Activated naive CD8-positive, alpha-beta T cell treated with anti-CD3 and anti-CD28 coated beads, Interleukin-2, amount 10 ng/mL, durations not matched to agents 7 days and 5 days (primary cell): ENCODE data around the gene HSPG2. TPM values are rescaled to one million over a fixed set of nuclear protein-coding genes. Genes with fewer than 3 reads are reported as not detected.
"Not testable (repeated sequence)": the region's sequence is repeated elsewhere in the genome, so short reads cannot be mapped to it uniquely, and the experiment has no call there.

ENCODE experiments used
- ATAC-seq: fragments of 150-1000 bp; cut with Tn5 transposase; one replicate; pipeline ENCODE4 v1.10.0; 2021; ENCODE audit warnings: low read depth, moderate library complexity
- POLR2A ChIA-PET: fragments of 350-600 bp; sonication (Branson Sonifier 250); formaldehyde crosslinking; loops from one replicate; lab custom pipeline; 2021; ENCODE audit warnings: antibody characterized with exemption; lab: Charles Lee
- DNase-seq: peaks from one replicate; pipeline ENCODE4 v3.0.0; 2021
- H3K27ac Mint-ChIP-seq: one replicate; pipeline ENCODE4 v1.8.0; 2022; ENCODE audit warnings: mild to moderate bottlenecking, mixed read lengths
- H3K27me3 Mint-ChIP-seq: one replicate; pipeline ENCODE4 v1.8.0; 2022; ENCODE audit warnings: mild to moderate bottlenecking, moderate library complexity, mixed read lengths
- H3K36me3 Mint-ChIP-seq: one replicate; pipeline ENCODE4 v1.8.0; 2021; ENCODE audit warnings: mild to moderate bottlenecking, mixed read lengths
- H3K4me1 Mint-ChIP-seq: one replicate; pipeline ENCODE4 v1.8.0; 2021; ENCODE audit warnings: mixed read lengths
- H3K4me3 Mint-ChIP-seq: one replicate; pipeline ENCODE4 v1.8.0; 2022; ENCODE audit warnings: mild to moderate bottlenecking, moderate library complexity, mixed read lengths
- H3K9me3 Mint-ChIP-seq: one replicate; pipeline ENCODE4 v1.8.0; 2021; ENCODE audit warnings: mixed read lengths
- total RNA-seq, 2 experiments: library from RNA; stranded (reverse); gene quantifications; one replicate each; pipeline ENCODE4 v1.2.3, GENCODE V29; 2021

Gene HSPG2
- total RNA-seq, 2 experiments from 2014 or later = 6.7 to 9.5 TPM

DNA sequence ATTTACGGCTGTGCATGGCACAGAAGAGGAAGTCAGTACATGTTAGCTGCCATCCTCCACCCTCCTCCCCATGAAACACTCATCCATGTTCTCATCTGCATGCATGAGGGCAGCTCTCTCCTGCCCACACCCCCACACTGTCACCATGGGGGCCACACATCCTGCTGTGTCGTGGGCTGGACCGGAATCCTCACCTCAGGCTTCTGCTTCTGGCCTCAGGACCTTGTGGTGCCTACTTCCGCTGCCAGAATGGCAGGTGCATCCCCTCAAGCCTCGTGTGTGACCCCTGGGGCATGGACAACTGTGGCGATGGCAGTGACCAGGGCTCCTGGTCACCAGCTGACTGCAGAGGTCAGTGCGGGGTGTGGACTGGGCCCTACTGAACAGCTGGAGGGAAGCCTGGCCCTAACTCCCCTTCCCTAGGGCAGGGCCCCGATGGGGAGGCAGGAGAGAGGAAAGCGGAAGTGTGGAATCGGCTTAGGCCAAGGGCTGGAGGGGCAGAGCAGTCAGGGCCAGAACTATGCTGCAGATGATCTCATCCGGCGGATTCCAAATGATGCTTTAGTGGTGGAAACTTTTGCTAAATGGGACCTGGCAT lies 121.3 kb downstream of the HSPG2 start:
- Mint-ChIP-seq H3K36me3 (no peaks in the 10 kb centered on the region), H3K27me3 (peaks cover 19% of the 10 kb centered on the region), H3K4me1 (peaks cover 13% of the 10 kb centered on the region), H3K27ac (no peak overlapping the region), H3K4me3 (no peak overlapping the region), H3K9me3 (no peaks in the 10 kb centered on the region)
- ATAC-seq = no peak
- DNase-seq = no peak
- POLR2A ChIA-PET = no interaction called here

DNA sequence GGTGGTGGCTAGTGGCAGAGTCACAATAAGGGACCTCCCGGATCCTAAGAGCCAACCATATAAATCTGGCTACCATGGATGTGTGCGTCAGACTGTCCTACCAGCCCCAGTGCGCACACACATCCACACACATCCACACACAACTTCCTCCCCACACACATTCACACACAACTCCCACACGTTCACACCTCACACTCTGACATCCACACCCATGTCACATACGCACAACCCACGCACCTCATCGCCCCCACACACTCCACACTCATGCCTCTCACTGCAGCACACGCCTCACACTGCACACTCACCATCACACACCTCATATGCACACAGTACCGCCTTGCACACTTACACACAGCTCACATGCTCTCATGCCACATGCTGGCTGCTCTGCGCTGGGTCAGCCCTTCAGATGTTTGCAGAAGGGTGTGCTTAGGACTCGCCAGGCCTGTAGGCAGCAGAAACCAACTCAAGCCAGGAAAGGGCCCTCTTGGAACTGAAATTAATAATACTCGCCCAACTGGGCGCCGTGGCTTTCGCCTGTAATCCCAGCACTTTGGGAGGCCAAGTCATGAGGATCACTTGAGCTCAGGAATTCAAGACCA lies 122.0 kb downstream of the HSPG2 start:
- H3K9me3 Mint-ChIP-seq = no peaks in the 10 kb centered on the region
- peak overlapping the region; percentile 62 for H3K4me3 Mint-ChIP-seq
- H3K36me3 Mint-ChIP-seq = no peaks in the 10 kb centered on the region
- H3K27ac Mint-ChIP-seq = no peak overlapping the region
- peaks cover 13% of the 10 kb centered on the region for H3K4me1 Mint-ChIP-seq
- no peak for DNase-seq
- ATAC-seq = no peak
- H3K27me3 Mint-ChIP-seq = peaks cover 19% of the 10 kb centered on the region
- POLR2A ChIA-PET = no interaction called here

DNA sequence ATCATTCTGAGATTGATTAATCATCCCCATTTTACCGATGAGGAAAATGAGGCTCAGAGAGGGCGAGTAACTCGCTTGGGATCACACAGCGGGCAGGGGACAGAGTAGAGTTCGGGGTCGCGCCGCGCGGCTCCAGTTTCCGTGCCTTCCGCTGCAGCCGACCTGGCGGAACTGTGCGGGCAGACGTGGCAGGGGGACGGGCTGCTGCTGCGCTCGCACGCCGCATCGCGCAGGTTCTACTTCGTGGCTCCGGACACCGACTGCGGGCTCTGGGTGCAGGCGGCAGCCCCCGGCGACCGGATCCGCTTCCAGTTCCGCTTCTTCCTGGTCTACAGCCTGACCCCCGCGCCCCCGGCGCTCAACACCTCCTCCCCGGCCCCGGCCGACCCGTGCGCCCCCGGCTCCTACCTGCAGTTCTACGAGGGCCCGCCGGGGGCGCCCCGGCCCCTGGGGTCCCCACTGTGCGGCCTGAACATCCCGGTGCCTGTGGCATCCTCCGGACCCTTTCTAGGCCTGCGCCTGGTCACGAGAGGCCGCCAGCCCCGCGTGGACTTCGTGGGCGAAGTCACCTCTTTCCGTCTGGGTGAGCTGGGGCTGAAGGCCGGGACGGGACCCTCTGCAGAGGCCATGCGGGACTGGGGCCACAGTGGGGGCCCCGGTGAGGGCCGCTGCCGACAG lies 122.7 kb downstream of the HSPG2 start:
- peaks cover 19% of the 10 kb centered on the region for H3K27me3 Mint-ChIP-seq
- peak overlapping the region; percentile 66 for H3K4me3 Mint-ChIP-seq
- DNase-seq (peak; percentile 55), ATAC-seq (peak; percentile 57)
- no peak overlapping the region for H3K27ac Mint-ChIP-seq
- no peaks in the 10 kb centered on the region for H3K9me3 Mint-ChIP-seq
- POLR2A ChIA-PET = no interaction called here
- H3K4me1 Mint-ChIP-seq = peaks cover 13% of the 10 kb centered on the region
- H3K36me3 Mint-ChIP-seq = no peaks in the 10 kb centered on the region

DNA sequence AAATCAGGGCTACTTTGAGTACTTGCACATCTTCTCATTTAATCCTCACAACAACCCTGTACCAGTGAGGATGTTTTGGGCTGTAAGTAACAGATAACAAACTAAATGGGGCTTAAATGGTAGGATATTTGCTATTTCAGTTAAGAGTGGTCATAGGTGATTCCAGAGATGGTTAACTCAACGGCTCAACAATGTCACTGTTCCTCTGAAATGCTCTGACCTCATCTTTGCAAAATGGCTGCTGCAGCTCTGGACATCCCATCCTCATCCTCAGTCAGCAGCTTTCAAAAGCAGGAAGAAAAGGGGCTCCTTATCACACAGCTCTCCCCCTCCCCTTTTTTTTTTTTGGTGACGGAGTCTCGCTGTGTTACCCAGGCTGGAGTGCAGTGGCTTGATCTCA lies 123.6 kb downstream of the HSPG2 start:
- POLR2A ChIA-PET = no interaction called here
- no peak overlapping the region for H3K27ac Mint-ChIP-seq

DNA sequence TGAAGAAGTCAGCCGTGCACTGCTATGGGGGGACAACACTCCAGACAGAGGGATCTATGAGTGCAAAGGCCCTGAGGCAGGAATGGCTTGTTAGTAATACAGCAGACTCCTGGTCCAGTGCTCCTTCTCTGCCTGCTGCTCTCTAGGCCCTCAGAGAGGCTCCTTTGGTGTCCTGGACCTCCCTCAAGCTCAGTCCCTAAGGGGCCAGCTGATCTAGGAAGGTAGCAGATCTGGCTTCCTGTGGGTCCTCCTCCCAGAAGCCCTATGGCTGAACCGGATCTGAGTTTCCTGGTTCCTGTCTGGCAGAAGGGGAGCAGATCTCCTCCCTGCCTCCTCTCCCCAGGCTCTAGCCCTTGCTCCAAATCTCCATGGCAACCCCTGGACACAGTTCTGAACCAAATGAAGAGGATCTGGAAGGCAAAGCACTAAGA lies 125.2 kb downstream of the HSPG2 start, which contains the start of gene LDLRAD2:
LDLRAD2 (plus strand) TSS at position 391 of the 431 bp plus-strand sequence. CDS start 187 bp downstream, outside the sequence.
- no peak within 1 kb of the TSS for H3K4me3 Mint-ChIP-seq
- no peaks in the 10 kb centered on the region for H3K36me3 Mint-ChIP-seq
- H3K9me3 Mint-ChIP-seq = no peaks in the 10 kb centered on the region

More for the DNA sequence above, 123.6 kb downstream of the HSPG2 start:
- Mint-ChIP-seq H3K4me3 (no peak overlapping the region), H3K9me3 (no peaks in the 10 kb centered on the region), H3K27me3 (peaks cover 19% of the 10 kb centered on the region), H3K36me3 (no peaks in the 10 kb centered on the region), H3K4me1 (peaks cover 12% of the 10 kb centered on the region)
- ATAC-seq (no peak), DNase-seq (no peak)

DNA sequence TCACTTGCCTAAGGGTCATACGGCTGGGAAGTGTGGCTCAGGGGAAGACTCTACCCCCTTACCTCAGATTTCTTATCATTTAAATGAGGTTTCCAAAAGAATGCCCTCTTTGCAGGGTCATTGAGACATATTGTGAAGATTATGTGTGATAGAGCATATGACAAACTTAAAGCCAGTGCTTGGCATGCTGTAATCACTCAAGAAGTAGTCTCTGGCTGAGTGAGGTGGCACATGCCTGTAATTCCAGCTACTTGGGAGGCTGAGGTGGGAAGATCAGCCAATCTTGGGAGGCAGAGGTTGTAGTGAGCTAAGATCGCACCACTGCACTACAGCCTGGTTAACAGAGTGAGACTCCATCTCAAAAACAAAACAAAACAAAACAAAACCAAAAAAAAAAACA lies 132.6 kb downstream of the HSPG2 start:
- Mint-ChIP-seq H3K27me3 (peaks cover 10% of the 10 kb centered on the region), H3K36me3 (no peaks in the 10 kb centered on the region), H3K4me1 (no peaks in the 10 kb centered on the region), H3K27ac (no peak overlapping the region), H3K4me3 (no peak overlapping the region), H3K9me3 (no peaks in the 10 kb centered on the region)
- no peak for ATAC-seq
- POLR2A ChIA-PET = no interaction called here
- DNase-seq = no peak

More for the DNA sequence above, 125.2 kb downstream of the HSPG2 start, which contains the start of gene LDLRAD2:
- ATAC-seq = no peak
- Mint-ChIP-seq H3K27me3 (peaks cover 20% of the 10 kb centered on the region), H3K27ac (no peak within 1 kb of the TSS), H3K4me1 (peaks cover 9% of the 10 kb centered on the region)
- no peak for DNase-seq
- POLR2A ChIA-PET = no interaction called here

DNA sequence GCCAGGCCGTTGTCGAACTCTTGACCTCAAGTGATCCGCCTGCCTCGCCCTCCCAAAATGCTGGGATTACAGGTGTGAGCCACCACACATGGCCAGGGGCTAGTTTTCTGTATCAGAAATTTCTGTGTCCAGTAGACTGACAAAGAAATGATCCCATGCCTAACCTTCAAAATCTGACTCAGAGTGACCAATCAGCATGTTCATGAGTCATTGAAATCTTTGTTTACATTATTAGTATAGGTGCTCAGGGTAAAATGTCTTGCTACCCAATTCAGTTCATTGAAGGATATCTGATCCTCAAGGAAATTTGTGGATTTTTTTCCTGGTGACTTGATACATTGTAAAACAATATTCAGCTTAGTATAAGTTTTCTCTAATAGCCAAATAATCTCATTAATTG lies 136.0 kb downstream of the HSPG2 start:
- ATAC-seq (no peak), DNase-seq (no peak)
- POLR2A ChIA-PET = no interaction called here
- Mint-ChIP-seq H3K9me3 (no peaks in the 10 kb centered on the region), H3K4me3 (no peak overlapping the region), H3K4me1 (peaks cover 1% of the 10 kb centered on the region), H3K36me3 (no peaks in the 10 kb centered on the region), H3K27me3 (peaks cover 4% of the 10 kb centered on the region), H3K27ac (no peak overlapping the region)

DNA sequence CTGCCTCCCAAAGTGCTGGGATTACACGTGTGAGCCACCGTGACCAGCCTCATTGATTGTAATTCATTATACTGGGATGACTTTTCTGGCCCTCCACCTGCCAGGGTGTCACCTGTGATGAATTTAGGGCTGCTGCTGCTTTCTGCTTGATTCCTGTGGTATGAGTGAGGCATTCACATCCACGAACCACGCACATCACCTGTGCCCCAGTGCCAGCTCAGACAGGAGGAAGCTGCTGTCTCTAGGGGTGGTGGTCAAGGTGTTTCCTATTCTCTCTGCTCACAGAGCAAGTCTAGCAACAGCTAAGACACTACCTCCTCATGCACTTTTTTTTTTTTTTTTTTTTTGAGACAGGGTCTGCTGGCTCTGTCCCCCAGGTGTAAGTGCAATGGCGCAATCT lies 137.4 kb downstream of the HSPG2 start:
- Mint-ChIP-seq H3K27ac (no peak overlapping the region), H3K4me3 (no peak overlapping the region), H3K27me3 (peaks cover 4% of the 10 kb centered on the region), H3K36me3 (peaks cover 4% of the 10 kb centered on the region), H3K9me3 (peaks cover 5% of the 10 kb centered on the region), H3K4me1 (peaks cover 1% of the 10 kb centered on the region)
- DNase-seq (no peak), ATAC-seq (no peak)
- POLR2A ChIA-PET = interaction anchor here (0.6 to 0.7 kb wide), 2 partner anchors 123 to 209 kb away, joined by 3 to 4 read pairs; no protein-coding TSS in a partner anchor

DNA sequence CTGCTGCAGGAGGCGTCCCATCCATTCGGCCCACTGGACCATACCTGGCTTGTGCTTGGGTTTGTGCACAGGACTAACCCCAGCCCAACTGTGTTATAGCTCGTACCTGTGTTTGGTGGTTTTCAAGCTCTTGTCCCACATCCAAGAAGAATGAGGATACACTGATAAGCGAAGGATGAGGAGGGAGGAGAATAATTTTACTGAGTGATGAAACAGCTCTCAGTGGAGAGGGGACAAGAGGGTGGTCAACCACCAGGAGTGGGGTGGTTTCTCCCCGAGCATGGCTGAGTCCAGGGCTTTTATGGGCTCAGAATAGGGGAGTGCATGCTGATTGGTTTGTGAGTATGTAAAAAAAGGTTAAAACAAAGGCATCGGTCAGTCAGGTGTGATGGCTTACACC lies 142.0 kb downstream of the HSPG2 start:
- peaks cover 8% of the 10 kb centered on the region for H3K9me3 Mint-ChIP-seq
- no peak overlapping the region for H3K27ac Mint-ChIP-seq
- DNase-seq (no peak), ATAC-seq (no peak)
- POLR2A ChIA-PET = no interaction called here
- peaks cover 5% of the 10 kb centered on the region for H3K36me3 Mint-ChIP-seq
- H3K4me3 Mint-ChIP-seq = no peak overlapping the region
- H3K27me3 Mint-ChIP-seq = no peaks in the 10 kb centered on the region
- peaks cover 9% of the 10 kb centered on the region for H3K4me1 Mint-ChIP-seq

DNA sequence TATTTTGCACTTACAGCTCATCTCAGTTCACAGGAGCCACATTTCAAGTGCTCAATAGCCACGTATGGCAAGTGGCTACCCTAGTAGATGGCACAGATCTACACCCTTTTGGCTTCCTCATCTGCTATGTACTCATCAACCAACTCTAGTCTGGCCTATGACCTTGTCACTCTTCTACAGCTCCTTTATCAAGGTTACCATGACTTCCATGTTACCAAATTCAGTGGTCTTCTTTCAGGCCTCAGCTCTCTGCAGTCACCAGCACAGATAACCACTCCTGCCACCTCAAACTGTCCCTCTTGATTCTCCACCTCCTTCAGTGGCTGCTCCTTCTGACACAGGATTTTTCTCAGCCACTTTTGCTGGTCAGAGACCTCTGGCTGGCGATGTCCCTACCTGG lies 142.5 kb downstream of the HSPG2 start:
- Mint-ChIP-seq H3K4me3 (no peak overlapping the region), H3K36me3 (peaks cover 5% of the 10 kb centered on the region), H3K27me3 (peaks cover 2% of the 10 kb centered on the region), H3K4me1 (peaks cover 11% of the 10 kb centered on the region), H3K9me3 (peaks cover 8% of the 10 kb centered on the region), H3K27ac (no peak overlapping the region)
- POLR2A ChIA-PET = no interaction called here
- ATAC-seq (no peak), DNase-seq (no peak)

DNA sequence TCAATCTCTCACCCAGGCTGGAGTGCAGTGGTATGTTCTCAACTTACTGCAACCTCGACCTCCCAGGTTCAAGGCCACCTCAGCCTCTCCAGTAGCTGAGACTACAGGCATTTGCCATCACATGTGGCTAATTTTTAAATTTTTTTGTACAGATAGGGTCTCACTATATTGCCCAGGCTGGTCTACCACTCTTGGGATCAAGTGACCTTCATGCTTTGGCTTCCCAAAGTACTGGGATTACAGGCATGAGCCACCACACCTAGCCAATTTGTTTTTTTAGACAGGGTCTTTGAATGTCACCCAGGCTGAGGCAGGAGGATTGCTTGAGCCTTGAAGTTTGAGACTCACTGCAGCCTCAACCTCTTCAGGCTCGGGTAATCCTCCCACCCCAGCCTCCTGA lies 144.0 kb downstream of the HSPG2 start:
- POLR2A ChIA-PET = interaction anchor here (2.5 kb wide), 1 partner anchor 10 kb away, joined by 10 read pairs; the partner anchor contains the start of gene USP48
- H3K27me3 Mint-ChIP-seq = peaks cover 6% of the 10 kb centered on the region
- H3K36me3 Mint-ChIP-seq = peaks cover 5% of the 10 kb centered on the region
- H3K4me1 Mint-ChIP-seq = peaks cover 11% of the 10 kb centered on the region
- H3K9me3 Mint-ChIP-seq = peaks cover 8% of the 10 kb centered on the region
- H3K4me3 Mint-ChIP-seq = no peak overlapping the region
- ATAC-seq (no peak), DNase-seq (no peak)
- no peak overlapping the region for H3K27ac Mint-ChIP-seq

DNA sequence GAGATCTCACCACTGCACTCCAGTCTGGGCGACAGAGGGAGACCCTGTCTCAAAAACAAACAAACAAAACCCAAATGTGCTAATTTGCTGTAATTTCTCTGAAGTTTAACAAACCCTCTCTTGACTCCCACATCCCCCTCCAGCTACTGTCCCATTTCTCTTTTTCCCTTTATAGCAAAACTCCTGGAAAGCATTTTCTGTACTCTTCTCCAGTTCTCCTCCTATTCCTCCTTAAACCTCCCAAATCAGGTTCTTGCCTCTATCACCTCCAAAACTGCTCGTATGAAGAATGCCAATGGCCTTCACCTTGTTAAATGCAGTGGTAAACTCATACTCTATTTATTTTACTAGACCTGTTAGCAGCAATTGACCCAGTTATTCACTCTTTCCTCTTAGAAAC lies 150.5 kb downstream of the HSPG2 start:
- Mint-ChIP-seq H3K4me1 (peaks cover 8% of the 10 kb centered on the region), H3K4me3 (no peak overlapping the region), H3K9me3 (no peaks in the 10 kb centered on the region), H3K27ac (no peak overlapping the region), H3K36me3 (no peaks in the 10 kb centered on the region), H3K27me3 (peaks cover 12% of the 10 kb centered on the region)
- no peak for ATAC-seq
- no peak for DNase-seq
- POLR2A ChIA-PET = no interaction called here

DNA sequence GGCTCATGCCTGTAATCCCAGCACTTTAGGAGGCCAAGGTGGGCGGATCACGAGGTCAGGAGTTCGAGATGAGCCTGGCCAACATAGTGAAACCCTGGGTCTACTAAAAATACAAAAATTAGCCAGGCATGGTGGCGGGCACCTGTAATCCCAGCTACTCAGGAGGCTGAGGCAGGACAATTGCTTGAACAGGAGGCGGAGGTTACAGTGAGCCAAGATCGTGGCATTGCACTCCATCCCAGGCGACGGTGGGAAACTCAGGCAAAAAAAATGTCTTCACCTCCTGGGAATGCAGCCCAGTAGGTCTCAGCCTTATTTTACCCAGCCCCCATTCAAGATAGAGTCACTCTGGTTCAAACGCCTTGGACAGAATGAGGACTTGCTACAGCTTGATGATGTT lies 151.3 kb downstream of the HSPG2 start:
- H3K4me1 Mint-ChIP-seq, DNase-seq, POLR2A ChIA-PET, ATAC-seq, H3K27ac Mint-ChIP-seq, H3K4me3 Mint-ChIP-seq, H3K9me3 Mint-ChIP-seq, H3K36me3 Mint-ChIP-seq: not testable (repeated sequence)
- peaks cover 12% of the 10 kb centered on the region for H3K27me3 Mint-ChIP-seq
